DMS153 (cell line): ENCODE results near the gene UBR4.
"Not testable (repeated sequence)": the region's sequence is repeated elsewhere in the genome, so short reads cannot be mapped to it uniquely, and the experiment has no call there.

Source experiments
- DNase-seq: peaks from one replicate; lab custom pipeline; 2025; lab: John Stamatoyannopoulos, UW

UBR4 gene

GRCh38 chr1:19220080-19220846 is 10.2 kb upstream of the UBR4 start:
- DNase-seq, result no peak

DNA sequence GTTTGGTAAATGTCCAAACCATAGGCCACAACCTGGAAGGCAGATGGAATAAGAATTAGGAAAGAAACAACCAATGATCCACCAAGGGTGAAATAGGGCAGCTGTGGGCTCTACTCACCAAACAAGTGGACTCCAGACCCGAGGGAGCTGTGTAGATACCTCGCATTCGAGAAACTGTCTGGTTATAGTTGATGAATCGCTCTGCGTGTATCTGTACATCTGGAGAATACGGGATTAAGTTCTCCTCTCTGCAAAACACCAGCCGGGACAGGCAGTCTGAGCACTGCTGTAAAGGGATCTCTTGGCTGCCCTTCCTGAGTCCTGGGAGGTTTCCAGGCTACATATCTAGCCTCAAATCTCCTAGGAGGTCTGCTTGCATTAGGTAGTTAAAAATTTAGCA is 9.4 kb upstream of the UBR4 start:
- DNase-seq, result no peak

- DNase-seq, result not testable (repeated sequence)
These were observed 6.5 kb upstream of the UBR4 start for GRCh38 chr1:19216585-19216984.

DNA sequence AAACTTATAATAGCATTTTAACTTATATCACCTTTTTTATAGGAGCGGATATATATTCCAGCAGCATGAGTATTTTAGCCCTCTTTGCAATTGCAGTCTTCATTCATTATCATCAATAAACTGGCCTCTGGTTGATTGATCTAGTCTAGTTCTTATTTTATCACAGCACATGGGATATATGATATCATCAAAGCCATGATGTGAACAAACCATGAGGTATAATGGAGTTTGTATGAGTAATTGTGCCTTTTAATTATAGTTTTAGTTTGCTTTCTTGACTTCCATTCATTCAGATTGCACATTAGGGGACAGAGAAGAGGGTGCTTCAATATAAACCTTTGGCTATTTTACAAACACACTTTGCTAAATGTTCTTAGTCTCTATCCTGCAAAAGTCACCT is 3.5 kb upstream of the UBR4 start:
- DNase-seq, result no peak

- DNase-seq, result no peak
These were observed 2.1 kb upstream of the UBR4 start for GRCh38 chr1:19212167-19212566.

DNA sequence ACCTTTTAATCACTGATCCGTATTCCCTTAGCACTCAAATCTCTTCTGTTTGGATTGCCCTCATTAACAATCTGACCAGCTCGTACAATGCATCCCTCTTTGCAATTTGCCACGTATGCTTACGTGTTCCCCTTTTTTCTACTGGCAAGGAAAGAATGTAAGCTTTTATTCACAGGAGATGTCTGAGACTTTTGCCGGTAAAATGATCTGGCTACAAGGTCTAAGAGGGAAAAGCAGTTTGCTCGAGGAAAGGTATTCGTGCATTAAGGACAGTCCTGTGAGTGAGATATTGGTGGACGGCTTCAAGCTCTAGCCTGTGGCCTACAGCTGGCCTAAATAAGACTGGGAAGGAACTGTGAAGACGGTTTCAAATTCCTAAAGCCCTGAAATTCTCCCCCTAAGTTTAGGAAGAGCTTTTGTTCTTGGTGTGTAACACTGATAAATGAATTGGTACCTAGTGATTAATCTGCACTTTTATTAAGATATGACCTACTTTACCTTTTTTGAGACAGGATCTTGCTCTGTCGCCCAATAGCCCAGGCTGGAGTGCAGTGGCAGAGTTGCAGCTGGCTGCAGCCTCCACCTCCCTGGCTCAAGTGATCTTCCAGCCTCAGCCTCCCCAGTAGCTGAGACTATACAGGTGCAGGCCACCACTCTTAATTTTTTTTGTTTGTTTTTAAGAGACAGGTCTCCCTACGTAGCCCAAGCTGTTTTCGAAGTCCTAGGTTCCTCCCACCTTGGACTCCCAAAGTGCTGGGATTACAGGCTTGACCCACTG is 895 bp upstream of the UBR4 start:
- no peak for DNase-seq

DNA sequence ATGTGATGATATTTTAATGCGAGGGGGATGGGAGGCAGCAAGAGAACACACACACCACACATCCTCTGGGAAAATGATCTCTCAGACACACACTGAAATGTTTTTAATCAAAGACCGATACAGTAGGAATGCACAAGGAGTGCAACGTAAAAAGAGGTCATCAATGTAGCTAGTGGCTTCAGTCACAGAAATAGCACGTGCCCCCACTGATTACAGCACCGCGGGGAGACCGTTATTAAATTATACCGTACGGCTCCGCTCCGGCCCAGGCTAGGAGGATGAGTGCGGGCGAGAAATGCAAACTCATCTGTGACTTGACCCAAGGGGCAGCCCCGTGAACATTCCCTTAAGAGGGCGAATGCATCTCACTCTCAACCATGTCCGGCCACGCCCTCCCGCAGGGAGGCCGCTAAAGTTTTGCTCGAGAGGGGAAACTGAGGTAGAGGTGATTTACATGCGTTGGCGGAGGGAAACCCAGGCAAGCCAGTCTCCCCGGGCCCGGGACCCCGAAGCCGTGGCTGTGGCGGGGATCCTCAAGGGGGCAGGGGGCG is 552 bp downstream of the UBR4 start:
- DNase-seq, result no peak

- DNase-seq, result no peak
These were observed 1.2 kb downstream of the UBR4 start for GRCh38 chr1:19208710-19209438.

DNA sequence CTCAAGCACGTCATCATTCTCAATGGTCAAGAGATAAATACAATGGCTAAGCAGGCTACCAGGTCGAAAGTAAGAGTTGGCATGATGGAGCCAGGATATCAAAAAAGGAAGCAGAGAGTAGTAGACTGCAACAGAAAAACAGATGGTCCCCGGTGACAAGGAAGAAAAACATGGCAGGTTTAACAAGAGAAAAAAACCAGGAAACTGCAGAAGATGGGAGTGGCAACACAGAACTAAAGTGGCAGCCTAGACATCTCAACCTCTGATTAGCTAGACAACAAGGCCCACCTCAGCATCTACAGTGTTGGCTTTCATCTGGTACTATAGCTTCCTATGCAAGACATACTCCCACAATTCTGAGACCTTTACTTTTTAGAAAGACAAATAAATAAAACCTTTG is 3.1 kb downstream of the UBR4 start:
- DNase-seq, result no peak

DNA sequence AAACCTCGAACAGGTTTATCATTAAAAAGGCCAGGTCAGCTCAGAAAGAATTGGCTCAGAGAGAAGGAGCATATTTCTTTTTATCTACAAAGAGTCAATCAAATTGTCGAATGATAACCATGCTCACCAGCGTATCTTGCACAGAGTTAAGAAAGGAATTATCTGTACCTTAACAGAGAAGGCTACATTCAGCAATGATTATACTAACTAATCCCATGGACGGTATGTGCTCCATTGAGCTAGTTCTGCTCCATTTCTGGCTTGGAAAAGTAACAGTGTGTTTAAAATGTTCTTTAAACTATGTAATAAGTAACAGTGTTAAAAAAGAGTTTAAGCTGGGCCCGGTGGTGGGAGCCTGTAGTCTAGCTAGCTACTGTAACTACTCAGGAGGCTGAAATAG is 4.2 kb downstream of the UBR4 start:
- no peak for DNase-seq

DNA sequence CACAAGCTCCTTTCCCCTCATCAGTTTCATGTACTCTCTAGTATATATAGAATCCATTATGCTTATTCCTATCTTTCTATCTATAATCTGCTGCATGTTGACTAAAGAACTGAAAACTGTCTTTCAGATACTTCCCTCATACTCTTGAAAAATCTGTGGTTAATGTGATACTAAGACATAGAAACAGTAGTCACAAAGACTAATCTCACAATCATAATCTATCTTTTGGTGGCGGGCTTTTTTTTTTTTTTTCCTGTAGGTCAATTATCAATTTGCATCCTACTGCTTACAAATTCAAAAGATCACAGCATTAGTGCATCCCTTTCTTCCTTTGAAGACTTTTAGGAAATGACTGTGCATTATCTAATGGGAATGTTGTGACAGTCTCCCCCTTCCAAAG is 4.7 kb downstream of the UBR4 start:
- no peak for DNase-seq

GRCh38 chr1:19204446-19205266 is 5.4 kb downstream of the UBR4 start:
- DNase-seq, result no peak

- no peak for DNase-seq
These were observed 6.6 kb downstream of the UBR4 start for GRCh38 chr1:19203440-19203839.

- DNase-seq, result no peak
These were observed 7.7 kb downstream of the UBR4 start for GRCh38 chr1:19202396-19202795.

- no peak for DNase-seq
These were observed 10.0 kb downstream of the UBR4 start for GRCh38 chr1:19199969-19200604.

- no peak for DNase-seq
These were observed 10.6 kb downstream of the UBR4 start for GRCh38 chr1:19199329-19199968.

- DNase-seq, result no peak
These were observed 11.2 kb downstream of the UBR4 start for GRCh38 chr1:19198820-19199219.

DNA sequence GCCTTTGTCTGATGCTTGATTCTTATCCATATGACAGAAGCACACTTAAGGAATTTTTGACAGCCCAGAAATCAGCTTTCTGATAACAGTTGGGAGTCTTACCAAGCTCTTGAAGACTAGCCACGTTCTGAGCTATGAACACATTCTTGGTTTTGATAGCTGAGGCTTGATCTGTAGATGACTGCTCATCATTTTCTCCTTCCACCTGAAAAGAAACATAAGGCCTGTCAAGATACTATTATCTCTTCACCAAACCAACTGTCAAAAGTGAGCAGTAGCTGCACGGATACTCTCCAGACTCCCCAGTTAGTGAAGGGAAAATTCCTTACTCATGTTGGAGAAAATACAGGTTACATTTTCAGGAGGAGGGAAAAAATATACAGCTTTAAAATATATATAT is 12.2 kb downstream of the UBR4 start:
- DNase-seq, result no peak

DNA sequence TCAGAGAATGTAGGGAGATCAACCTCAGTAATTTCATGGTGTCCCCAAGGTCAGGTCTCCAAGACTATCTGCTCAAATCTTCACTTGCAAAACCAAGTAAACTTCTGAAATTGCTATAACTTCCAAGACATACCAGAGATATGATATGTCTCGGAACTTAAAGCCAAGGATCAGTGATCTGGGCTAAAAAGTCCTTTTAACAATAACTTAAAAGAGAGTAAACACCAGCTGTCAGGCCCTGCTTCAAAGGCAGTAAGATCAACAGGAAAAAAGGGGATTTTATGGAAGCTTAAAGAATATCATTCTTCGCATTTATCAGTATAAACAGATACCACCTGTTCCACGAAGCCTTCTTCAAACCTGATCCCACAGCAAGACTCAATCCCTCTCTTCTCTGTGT is 13.7 kb downstream of the UBR4 start:
- no peak for DNase-seq

DNA sequence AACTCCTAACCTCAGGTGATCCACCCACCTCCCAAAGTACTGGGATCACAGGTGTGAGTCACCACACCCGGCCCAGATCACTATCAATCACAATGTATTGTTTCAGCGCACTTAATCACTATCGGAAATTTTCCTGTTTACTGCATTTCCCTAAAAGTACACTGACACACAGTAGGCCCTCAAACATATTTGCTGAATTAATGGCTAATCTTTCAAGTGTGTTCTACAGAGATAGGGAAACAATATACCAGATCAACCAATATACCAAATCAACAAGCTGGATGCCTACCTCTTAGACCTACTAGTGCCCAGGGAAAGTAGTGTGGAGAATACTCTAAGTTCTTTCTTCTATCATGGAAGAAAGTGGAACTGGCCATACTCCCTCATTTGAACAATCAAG is 17.1 kb downstream of the UBR4 start:
- DNase-seq, result no peak

DNA sequence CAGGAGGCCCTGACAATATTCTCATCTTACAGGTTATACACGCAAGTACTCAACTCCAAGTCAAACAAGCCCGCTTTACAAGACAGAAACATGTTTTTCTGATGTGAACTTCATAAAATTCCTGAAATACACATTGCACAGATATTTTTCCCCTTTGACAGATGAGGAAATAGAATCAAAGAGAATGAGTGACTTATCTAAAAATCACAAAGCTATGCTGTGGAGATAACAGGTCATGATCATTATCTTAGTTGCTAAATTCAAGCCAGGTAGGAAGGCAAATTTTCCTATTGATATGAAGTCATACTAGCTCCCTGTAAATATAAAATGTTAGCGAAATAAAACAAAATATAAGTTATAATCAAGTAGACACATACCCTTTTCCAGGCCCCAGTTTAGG is 18.3 kb downstream of the UBR4 start:
- no peak for DNase-seq
